Measurements from ENCODE around the gene MISP.

Gene MISP

DNA sequence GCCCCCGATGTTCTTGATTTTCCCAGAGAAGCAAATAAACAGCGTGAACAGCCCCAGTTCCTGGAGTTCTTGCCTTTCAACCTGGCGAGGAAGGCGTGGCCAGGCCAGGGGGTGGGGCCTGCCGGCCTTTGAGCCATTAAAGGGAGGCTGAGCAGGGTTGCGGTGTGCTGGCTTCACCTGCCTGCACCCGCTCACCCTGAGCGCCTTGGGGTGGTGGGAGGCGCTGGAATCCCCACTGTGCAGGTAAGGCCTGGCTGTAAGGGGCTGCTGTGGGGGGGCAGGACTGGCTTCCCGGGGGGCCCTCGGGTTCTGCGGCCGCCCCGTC is 2.7 kb upstream of the MISP start:
- DNase-seq, result no peak

- no peak for DNase-seq
Measured at GRCh38 chr19:749811-750210, 1.1 kb upstream of the MISP start.

DNA sequence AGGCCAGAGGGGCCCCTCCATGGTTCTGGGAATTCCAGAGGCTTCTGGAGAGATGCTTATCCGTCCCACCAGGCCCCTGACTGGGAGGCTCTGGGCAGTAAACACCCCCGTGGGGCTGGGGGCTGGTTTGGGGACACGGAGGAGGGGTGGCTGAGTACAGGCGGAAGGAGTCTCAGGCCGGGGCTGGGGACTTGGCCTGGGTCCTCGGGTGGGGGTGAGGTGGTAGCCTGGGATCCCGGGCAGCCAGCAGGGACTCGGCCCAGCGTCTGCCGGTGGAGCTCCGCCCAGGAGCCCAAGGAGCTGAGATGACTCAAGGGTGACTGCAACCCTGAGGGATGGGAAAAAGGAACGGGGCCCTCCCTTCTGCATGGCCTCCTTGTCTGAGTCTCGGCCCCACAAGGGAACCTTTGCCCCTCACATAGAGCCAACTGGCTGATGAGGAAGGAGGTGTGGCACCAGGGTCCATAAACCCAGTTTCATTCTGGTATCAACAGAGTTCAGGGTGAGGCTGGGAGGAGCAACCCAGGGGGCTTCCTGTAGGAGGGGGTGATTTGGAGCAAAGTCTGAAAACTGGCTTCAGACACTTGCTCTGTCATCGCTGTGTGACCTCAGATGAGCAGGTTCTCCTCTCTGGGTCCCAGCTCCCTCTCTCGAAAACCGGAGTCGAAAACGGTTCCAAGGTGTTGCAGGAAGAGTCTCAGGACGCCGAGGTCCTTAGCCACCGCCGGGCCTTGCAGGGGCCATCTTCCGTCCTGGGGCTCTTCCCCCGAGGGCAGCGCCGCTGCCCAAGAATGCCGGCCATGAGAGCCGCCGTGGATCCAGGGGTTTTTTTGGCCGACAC is 809 bp downstream of the MISP start:
- DNase-seq, result no peak

- no peak for DNase-seq
Measured at GRCh38 chr19:752652-753517, 2.0 kb downstream of the MISP start.

DNA sequence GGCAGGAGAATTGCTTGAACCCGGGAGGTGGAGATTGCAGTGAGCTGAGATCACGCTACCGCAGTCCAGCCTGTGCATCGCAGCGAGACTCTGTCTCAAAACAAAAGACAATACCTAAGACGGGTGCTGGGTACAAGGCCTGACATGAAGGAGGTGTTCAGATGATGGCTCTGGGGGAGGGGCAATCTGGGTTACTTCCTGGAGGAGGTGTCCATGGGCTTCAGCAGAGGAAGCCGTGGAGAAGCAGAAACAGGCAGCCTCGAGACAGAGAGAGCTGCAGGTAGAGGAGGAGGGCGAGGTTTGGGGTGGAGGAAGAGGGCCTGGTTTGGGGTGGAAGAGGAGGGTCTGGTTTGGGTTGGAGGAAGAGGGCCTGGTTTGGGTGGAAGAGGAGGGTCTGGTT is 3.6 kb downstream of the MISP start:
- DNase-seq, result no peak

DNA sequence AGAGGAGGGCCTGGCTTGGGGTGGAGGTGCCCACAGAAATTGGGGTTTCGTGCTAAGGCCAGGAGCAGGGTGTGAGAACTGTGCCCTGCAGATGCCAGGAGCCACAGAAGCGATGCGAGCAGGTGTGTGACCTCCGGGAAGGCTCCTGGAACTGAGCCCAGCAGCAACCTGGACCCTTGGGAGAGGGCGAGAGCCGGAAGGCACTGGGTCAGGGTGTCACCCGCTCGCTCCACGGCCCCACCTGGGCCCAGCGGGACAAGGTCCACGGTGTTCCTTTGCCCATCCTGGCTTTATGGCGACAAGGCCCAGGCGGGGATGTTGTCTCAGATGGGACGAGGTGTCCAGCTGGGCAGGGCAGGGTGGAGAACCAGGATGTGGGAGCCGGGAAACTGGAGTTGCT is 4.2 kb downstream of the MISP start:
- DNase-seq, result no peak

GRCh38 chr19:756236-756635 is 5.3 kb downstream of the MISP start:
- no peak for DNase-seq

- no peak for DNase-seq
Measured at GRCh38 chr19:756821-757688, 6.1 kb downstream of the MISP start.

DNA sequence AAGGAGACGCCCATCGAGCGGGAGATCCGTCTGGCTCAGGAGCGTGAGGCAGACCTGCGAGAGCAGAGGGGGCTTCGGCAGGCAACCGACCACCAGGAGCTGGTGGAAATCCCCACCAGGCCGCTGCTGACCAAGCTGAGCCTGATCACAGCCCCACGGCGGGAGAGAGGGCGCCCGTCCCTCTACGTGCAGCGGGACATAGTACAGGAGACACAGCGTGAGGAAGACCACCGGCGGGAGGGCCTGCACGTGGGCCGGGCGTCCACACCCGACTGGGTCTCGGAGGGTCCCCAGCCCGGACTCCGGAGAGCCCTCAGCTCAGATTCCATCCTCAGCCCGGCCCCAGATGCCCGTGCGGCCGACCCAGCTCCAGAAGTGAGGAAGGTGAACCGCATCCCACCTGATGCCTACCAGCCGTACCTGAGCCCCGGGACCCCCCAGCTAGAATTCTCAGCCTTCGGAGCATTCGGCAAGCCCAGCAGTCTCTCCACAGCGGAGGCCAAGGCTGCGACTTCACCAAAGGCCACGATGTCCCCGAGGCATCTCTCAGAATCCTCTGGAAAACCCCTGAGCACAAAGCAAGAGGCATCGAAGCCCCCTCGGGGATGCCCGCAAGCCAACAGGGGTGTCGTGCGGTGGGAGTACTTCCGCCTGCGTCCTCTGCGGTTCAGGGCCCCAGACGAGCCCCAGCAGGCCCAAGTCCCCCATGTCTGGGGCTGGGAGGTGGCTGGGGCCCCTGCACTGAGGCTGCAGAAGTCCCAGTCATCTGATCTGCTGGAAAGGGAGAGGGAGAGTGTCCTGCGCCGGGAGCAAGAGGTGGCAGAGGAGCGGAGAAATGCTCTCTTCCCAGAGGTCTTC is 7.1 kb downstream of the MISP start:
- no peak for DNase-seq

GRCh38 chr19:763181-763580 is 12.3 kb downstream of the MISP start:
- DNase-seq, result no peak

DNA sequence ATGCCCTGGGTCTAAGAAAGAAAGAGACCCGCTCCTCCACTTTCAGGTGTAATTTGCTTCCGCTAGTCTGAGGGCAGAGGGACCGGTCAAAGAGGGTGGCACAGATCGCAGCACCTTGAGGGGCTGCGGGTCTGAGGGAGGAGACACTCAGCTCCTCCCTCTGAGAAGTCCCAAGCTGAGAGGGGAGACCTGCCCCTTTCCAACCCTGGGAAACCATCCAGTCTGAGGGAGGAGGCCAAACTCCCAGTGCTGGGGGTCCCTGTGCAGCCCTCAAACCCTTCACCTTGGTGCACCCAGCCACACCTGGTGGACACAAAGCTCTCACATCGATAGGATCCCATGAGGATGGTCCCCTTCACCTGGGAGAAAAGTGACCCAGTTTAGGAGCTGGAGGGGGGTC is 13.0 kb downstream of the MISP start:
- DNase-seq, result no peak

- DNase-seq, result no peak
Measured at GRCh38 chr19:764301-764700, 13.4 kb downstream of the MISP start.

GRCh38 chr19:765179-765738 is 14.3 kb downstream of the MISP start:
- DNase-seq, result no peak

DNA sequence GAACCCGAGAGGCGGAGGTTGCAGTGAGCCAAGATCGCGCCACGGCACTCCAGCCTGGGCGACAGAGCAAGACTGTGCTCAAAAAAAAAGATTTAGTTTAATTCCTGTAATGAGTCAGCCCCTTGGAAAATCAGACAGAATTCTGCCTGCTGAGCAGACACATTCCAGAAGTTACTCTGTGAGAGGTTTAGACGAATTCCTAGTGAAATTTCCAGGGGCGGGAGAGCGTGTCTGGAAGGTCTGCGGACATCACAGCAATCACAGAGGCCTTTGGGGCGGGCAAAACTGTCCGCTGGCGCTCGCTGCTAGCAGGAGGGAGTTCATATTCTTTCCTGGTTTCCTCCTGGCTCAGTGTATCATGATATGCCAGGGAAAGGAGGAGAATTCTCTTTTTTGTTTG is 17.5 kb downstream of the MISP start:
- no peak for DNase-seq

DNA sequence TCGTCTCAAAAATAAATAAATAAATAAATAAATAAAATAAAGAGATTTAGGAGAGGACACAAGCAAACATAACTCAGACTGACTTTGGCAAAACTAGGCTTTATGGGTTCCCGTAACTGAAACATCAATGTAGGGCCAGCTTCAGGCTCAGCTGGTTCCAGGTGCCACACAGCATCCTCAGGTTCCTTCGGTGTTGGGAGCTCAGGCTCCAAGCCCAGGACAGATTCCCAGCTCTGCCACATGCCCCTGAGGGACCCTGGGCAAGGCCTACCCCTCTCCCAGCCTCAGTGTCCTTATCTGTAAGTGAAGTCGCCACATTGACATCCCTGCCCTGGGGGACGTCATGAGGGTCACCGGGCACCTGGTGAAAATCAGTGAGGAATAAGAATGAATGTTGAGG is 18.7 kb downstream of the MISP start:
- DNase-seq, result no peak

- DNase-seq, result peak; percentile 32
Measured at GRCh38 chr19:771332-771785, 20.4 kb downstream of the MISP start.

DNA sequence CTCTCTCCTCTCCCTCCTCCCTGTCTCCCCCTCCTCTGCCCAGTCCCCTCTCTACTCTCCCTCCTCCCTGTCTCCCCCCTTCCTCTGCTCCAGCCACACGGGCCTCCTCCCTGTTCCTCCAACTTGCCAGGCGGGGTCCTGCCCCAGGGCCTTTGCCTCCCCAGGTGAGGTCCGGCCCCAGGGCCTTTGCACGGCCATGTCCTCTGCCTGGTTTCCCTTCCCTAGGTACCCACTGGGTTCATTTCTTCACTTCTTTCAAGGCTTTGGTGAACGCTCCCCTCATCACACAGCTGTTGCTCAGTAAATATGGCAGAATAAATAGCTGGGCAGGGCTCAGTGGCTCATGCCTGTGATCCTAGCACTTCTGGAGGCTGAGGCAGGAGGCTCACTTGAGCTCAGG is 21.2 kb downstream of the MISP start:
- DNase-seq, result no peak

GRCh38 chr19:772730-773436 is 22.0 kb downstream of the MISP start:
- DNase-seq, result no peak

DNA sequence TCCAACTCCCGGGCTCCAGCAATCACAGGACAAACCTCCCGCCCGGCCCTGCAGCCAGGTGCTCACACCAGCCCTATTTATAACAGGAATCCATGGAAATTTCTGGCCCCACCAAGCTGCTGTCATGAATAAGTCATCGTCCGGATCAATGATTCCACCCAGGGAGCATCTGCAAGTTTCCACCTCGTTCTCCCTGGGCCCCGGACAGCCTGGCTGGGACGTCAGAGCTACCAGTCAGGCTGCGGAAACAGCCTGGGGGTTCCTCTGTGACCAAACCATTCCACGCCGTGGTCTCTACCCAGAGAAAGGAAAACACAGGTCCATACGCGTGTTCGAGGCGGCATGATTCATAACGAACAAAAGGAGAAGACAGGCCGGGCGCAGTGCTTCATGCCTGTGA is 25.6 kb downstream of the MISP start:
- no peak for DNase-seq

DNA sequence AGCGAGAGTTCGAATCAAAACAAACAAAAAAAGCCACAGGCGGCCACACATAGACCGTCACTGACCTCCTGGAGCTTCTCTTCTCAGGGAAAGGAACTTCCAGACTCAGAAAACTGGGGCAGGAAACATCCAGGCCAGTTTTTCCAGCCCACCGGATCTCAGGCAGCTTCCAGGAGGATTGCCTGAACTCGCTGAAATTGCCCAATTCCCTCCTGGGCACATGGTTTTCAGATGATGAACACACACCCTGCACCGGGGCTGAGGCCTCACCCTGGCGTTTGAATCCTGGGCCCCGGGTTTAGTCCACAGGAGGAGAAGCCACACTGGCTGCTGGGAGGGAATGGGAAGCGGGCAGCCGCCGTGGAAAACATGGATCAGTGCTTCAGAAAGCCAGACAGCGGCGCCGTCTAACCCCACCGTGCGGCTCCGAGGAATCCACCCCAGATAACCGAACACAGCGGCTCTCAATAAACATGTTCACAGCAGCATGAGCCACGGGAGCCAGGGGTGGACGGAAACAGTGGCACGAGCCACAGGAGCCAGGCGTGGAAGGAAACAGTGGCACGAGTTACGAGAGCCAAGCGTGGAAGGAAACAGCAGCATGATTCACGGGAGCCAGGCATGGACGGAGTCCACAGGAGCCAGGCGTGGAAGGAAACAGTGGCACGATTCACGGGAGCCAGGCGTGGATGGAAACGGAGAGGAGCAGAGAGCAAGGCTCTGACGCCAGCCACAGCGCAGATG is 28.2 kb downstream of the MISP start:
- DNase-seq, result no peak

- no peak for DNase-seq
Measured at GRCh38 chr19:780935-781334, 30.0 kb downstream of the MISP start.

Measured in activated T-cell treated with anti-CD3 and anti-CD28 coated beads, Interleukin-2, amount 50 U/mL, for 1 hour (primary cell).